Upper lobe of left lung (tissue), 6 donors: ENCODE results near the gene A2ML1. TPM values are rescaled to one million over a fixed set of nuclear protein-coding genes. Genes with fewer than 3 reads are reported as not detected.
"Not testable (repeated sequence)": the region's sequence is repeated elsewhere in the genome, so short reads cannot be mapped to it uniquely, and the experiment has no call there.

Source experiments
- ATAC-seq, 2 donors: fragments of 200-7000 bp; cut with Tn5 transposase; one replicate each; pipeline ENCODE4 v1.9.1; 2022; ENCODE audit warnings: mild to moderate bottlenecking in 2 of 2, moderate library complexity in 2 of 2; ENCODE audit not compliant: low FRiP score in 2 of 2
- DNase-seq, 2 donors: peaks; one replicate each; pipeline ENCODE4 v3.0.0-alpha.2; 2019 to 2020
- H3K27ac ChIP-seq, 4 donors: fragments of 200-600 bp; sonication (generic); one replicate each; pipeline ENCODE4 v1.5.1; 2016 to 2019
- H3K27me3 ChIP-seq, 4 donors: fragments of 200-600 bp; sonication (generic); one replicate each; pipeline ENCODE4 v1.5.1; 2017 to 2019
- H3K36me3 ChIP-seq, 4 donors: fragments of 200-600 bp; sonication (generic); one replicate each; pipeline ENCODE4 v1.5.1; 2016 to 2019
- H3K4me1 ChIP-seq, 4 donors: fragments of 200-600 bp; sonication (generic); one replicate each; pipeline ENCODE4 v1.5.1; 2018 to 2019
- H3K4me3 ChIP-seq, 4 donors: fragments of 200-600 bp; sonication (generic); one replicate each; pipeline ENCODE4 v1.5.1; 2017 to 2019; ENCODE audit warnings: mild to moderate bottlenecking in 2 of 4, moderate library complexity in 1 of 4
- H3K9me3 ChIP-seq, 4 donors: fragments of 200-600 bp; sonication (generic); one replicate each; pipeline ENCODE4 v1.5.1; 2018 to 2019
- CTCF ChIP-seq, 6 experiments: fragments of 450-650 bp in 4 of 6; fragments of 200-600 bp in 2 of 6; sonication (generic) in 2 of 6; IDR thresholded peaks; one replicate each; pipeline ENCODE4 v1.5.1; 2016 to 2019; ENCODE audit warnings: antibody characterized with exemption in 6 of 6
- EP300 ChIP-seq, 4 donors: sonication (generic); formaldehyde crosslinking; IDR thresholded peaks; one replicate each; pipeline ENCODE4 v1.5.1; 2017; ENCODE audit warnings: antibody characterized with exemption in 4 of 4, control low read depth in 2 of 4
- POLR2A ChIP-seq, 4 donors: fragments of 450-650 bp; IDR thresholded peaks; one replicate each; pipeline ENCODE4 v1.5.1; 2016 to 2017; ENCODE audit warnings: antibody characterized with exemption in 4 of 4, mild to moderate bottlenecking in 2 of 4
- POLR2AphosphoS5 ChIP-seq, 2 donors: sonication (generic); formaldehyde crosslinking; IDR thresholded peaks; one replicate each; pipeline ENCODE4 v1.5.1; 2017; ENCODE audit warnings: antibody characterized with exemption in 2 of 2
- WGBS, 2 donors: methylation state at CpG; one replicate each; pipeline ENCODE4 v1.1.5; 2017 to 2018; 5-methylcytosine and 5-hydroxymethylcytosine counted together
- total RNA-seq, 6 donors: library from RNA; depleted of rRNA in 4 of 6; stranded (reverse); fragments of >200 nt in 4 of 6; gene quantifications; one replicate each; pipeline versions ENCODE4 v1.1.0 to v1.2.1, GENCODE V29; 2016 to 2021
- donor health status: DM: no; HTN: no; CAD: no; lungs with moderate emphysema.
- donor health status: DM: no; HTN: yes; CAD: no; lungs with severe emphysema.

Gene A2ML1
- total RNA-seq, 6 donors from 2014 or later: 0.13 to 0.15 TPM; not detected in 4

- ATAC-seq: no peak
- no peak overlapping the region for H3K4me3 ChIP-seq
- H3K36me3 ChIP-seq: no peaks in the 10 kb centered on the region
- H3K4me1 ChIP-seq: no peaks in the 10 kb centered on the region
- H3K9me3 ChIP-seq: no peaks in the 10 kb centered on the region
- H3K27ac ChIP-seq: no peak overlapping the region
- no peaks in the 10 kb centered on the region for H3K27me3 ChIP-seq
- 87 to 89% methylated on average over 3 of the region's 3 CpGs for WGBS, 2 donors
- no peak for DNase-seq
- TF ChIP-seq CTCF (IDR thresholded peaks at IDR 0.05): no peak
- no peak for TF ChIP-seq EP300 (IDR thresholded peaks at IDR 0.05)
- no peak for TF ChIP-seq POLR2A (IDR thresholded peaks at IDR 0.05)
- no peak for TF ChIP-seq POLR2AphosphoS5 (IDR thresholded peaks at IDR 0.05)
Observed at GRCh38 chr12:8816448-8817050, 5.9 kb upstream of the A2ML1 start.

DNA sequence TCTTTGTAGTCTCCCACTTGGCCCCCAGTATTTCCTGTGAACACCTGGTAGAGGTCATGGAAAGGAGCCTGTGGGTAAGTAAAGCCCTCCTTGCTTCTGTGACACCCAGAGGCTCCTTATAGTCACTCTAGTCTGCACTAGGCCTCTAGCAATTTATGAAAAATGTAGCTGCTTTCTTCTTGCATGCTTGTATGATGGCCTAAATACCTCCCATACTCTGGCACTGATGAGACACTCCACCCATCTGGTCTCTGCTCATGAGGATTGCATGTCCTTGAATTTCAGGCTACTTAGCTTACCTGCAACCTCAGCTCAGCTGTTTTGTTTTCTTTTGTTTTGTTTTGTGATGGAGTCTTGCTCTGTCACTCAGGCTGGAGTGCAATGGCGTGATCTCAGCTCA, 4.6 kb upstream of the A2ML1 start:
- DNase-seq (no peak), ATAC-seq (peak in 1 of 2 donors; percentile 21)
- Histone ChIP-seq H3K4me3 (no peak overlapping the region), H3K9me3 (no peaks in the 10 kb centered on the region), H3K4me1 (no peaks in the 10 kb centered on the region), H3K36me3 (no peaks in the 10 kb centered on the region), H3K27me3 (no peaks in the 10 kb centered on the region), H3K27ac (no peak overlapping the region)
- TF ChIP-seq POLR2A (IDR thresholded peaks at IDR 0.05) (no peak), EP300 (IDR thresholded peaks at IDR 0.05) (no peak), POLR2AphosphoS5 (IDR thresholded peaks at IDR 0.05) (no peak), CTCF (IDR thresholded peaks at IDR 0.05) (no peak)
- WGBS, 2 donors: 85 to 93% methylated on average over 1 of the region's 1 CpG

GRCh38 chr12:8818526-8818925, 3.9 kb upstream of the A2ML1 start:
- TF ChIP-seq POLR2AphosphoS5 (IDR thresholded peaks at IDR 0.05) (no peak), POLR2A (IDR thresholded peaks at IDR 0.05) (no peak), CTCF (IDR thresholded peaks at IDR 0.05) (no peak), EP300 (IDR thresholded peaks at IDR 0.05) (no peak)
- no peak for ATAC-seq
- no peak for DNase-seq
- no peaks in the 10 kb centered on the region for H3K9me3 ChIP-seq
- H3K4me3 ChIP-seq: no peak overlapping the region
- no peaks in the 10 kb centered on the region for H3K36me3 ChIP-seq
- no peaks in the 10 kb centered on the region for H3K27me3 ChIP-seq
- H3K27ac ChIP-seq: no peak overlapping the region
- WGBS, 2 donors: 97 to 100% methylated on average over 2 of the region's 2 CpGs
- no peaks in the 10 kb centered on the region for H3K4me1 ChIP-seq

- ATAC-seq (no peak), DNase-seq (peak in 1 of 2 donors; percentile 47)
- H3K4me1 ChIP-seq: no peaks in the 10 kb centered on the region
- no peak overlapping the region for H3K4me3 ChIP-seq
- 44 to 52% methylated on average over 5 of the region's 5 CpGs for WGBS, 2 donors
- H3K9me3 ChIP-seq: no peaks in the 10 kb centered on the region
- no peak for TF ChIP-seq POLR2A (IDR thresholded peaks at IDR 0.05)
- no peak for TF ChIP-seq CTCF (IDR thresholded peaks at IDR 0.05)
- no peak for TF ChIP-seq POLR2AphosphoS5 (IDR thresholded peaks at IDR 0.05)
- TF ChIP-seq EP300 (IDR thresholded peaks at IDR 0.05): no peak
- H3K27ac ChIP-seq: no peak overlapping the region
- H3K27me3 ChIP-seq: no peaks in the 10 kb centered on the region
- H3K36me3 ChIP-seq: no peaks in the 10 kb centered on the region
Observed at GRCh38 chr12:8819666-8819980, 2.8 kb upstream of the A2ML1 start.

- H3K4me1 ChIP-seq, H3K27ac ChIP-seq, DNase-seq, H3K36me3 ChIP-seq, H3K9me3 ChIP-seq, H3K4me3 ChIP-seq, H3K27me3 ChIP-seq, ATAC-seq: not testable (repeated sequence)
- WGBS, 2 donors: 88 to 94% methylated on average over 8 of the region's 8 CpGs
Observed at GRCh38 chr12:8820676-8821407, 1.6 kb upstream of the A2ML1 start.
